GM12878 (cell line): ENCODE data around the gene LRRC3C. TPM values are rescaled to one million over a fixed set of nuclear protein-coding genes. Genes with fewer than 3 reads are reported as not detected.

Experiments
- ATAC-seq: fragments of 200-7000 bp; cut with Tn5 transposase; 3 replicates; pipeline ENCODE4 v1.9.1; 2020; ENCODE audit warnings: mild to moderate bottlenecking, moderate library complexity
- BruUV-seq: library from RNA; stranded (reverse); fragments of 400-500 nt; replicated peaks from 2 replicates; lab custom pipeline; 2021; lab: Mats Ljungman, UMichigan
- CTCF ChIA-PET: fragments of 300-600 bp; sonication (Branson Sonifier 250); formaldehyde crosslinking; extraction: SDS; loops from one replicate; lab custom pipeline; 2021; ENCODE audit warnings: inconsistent platforms; lab: Yijun Ruan, JAX
- POLR2A ChIA-PET: fragments of 350-600 bp; formaldehyde crosslinking; extraction: SDS; loops from one replicate; lab custom pipeline; 2021; ENCODE audit warnings: inconsistent platforms; lab: Charles Lee
- RAD21 ChIA-PET: fragments of 300-600 bp; sonication (Branson Sonifier 250); formaldehyde crosslinking; loops from one replicate; lab custom pipeline; 2023; ENCODE audit warnings: antibody characterized with exemption; ENCODE audit not compliant: unreplicated experiment; lab: Charles Lee
- SMC1A ChIA-PET: fragments of 300-600 bp; sonication (Branson Sonifier 250); formaldehyde crosslinking; loops from one replicate; lab custom pipeline; 2023; ENCODE audit not compliant: unreplicated experiment, uncharacterized antibody; lab: Charles Lee
- DNase-seq: peaks from one replicate; pipeline ENCODE4 v3.0.0-alpha.2; 2011; ENCODE audit warnings: low read depth, low spot score
- FAIRE-seq: peaks from 3 replicates; lab custom pipeline; 2011; peaks lifted over from hg19 to GRCh38; lab: Jason Lieb, UNC
- H2AFZ ChIP-seq: 2 replicates; pipeline ENCODE4 v1.6.0; 2011; ENCODE audit warnings: low read depth, low read length, control low read depth; ENCODE audit not compliant: control insufficient read depth
- H3K27ac ChIP-seq: 2 replicates; pipeline ENCODE4 v1.5.1; 2011; ENCODE audit warnings: control low read depth; ENCODE audit not compliant: control insufficient read depth, insufficient read depth
- H3K27me3 ChIP-seq, 2 experiments: replicated peaks in 1 of 2; 2 replicates each; pipeline versions ENCODE4 v1.6.0 to v1.6.1; 2011; ENCODE audit warnings: low read length in 1 of 2; ENCODE audit not compliant: control insufficient read depth in 2 of 2, insufficient read depth in 2 of 2
- H3K36me3 ChIP-seq, 2 experiments: 2 replicates each; pipeline ENCODE4 v1.5.1; 2011; ENCODE audit warnings: low read length in 1 of 2; ENCODE audit not compliant: control insufficient read depth in 2 of 2, insufficient read depth in 2 of 2
- H3K4me1 ChIP-seq: 2 replicates; pipeline ENCODE4 v1.6.1; 2011; ENCODE audit warnings: mild to moderate bottlenecking, low read length, moderate library complexity, mixed read lengths; ENCODE audit not compliant: control insufficient read depth, insufficient read depth
- H3K4me2 ChIP-seq: 2 replicates; pipeline ENCODE4 v1.6.0; 2011; ENCODE audit warnings: control low read depth; ENCODE audit not compliant: control insufficient read depth, insufficient read depth
- H3K4me3 ChIP-seq: fragments of 200-600 bp; sonication (generic); 2 replicates; pipeline ENCODE4 v1.5.1; 2016
- H3K79me2 ChIP-seq: 2 replicates; pipeline ENCODE4 v1.6.0; 2011; ENCODE audit warnings: low read length; ENCODE audit not compliant: control insufficient read depth, insufficient read depth
- H3K9ac ChIP-seq: 2 replicates; pipeline ENCODE4 v1.8.0; 2011; ENCODE audit warnings: low read length, control low read depth, mixed read lengths; ENCODE audit not compliant: control insufficient read depth, insufficient read depth
- H3K9me3 ChIP-seq: replicated peaks from 3 replicates; pipeline ENCODE4 v1.5.1; 2011; ENCODE audit warnings: mild to moderate bottlenecking, low read length; ENCODE audit not compliant: control insufficient read depth, insufficient read depth
- H4K20me1 ChIP-seq: 2 replicates; pipeline ENCODE4 v1.6.0; 2011; ENCODE audit not compliant: control insufficient read depth, insufficient read depth
- CBX3 ChIP-seq: fragments of 200-600 bp; sonication (generic); IDR thresholded peaks from 2 replicates; pipeline ENCODE4 v1.6.1; 2016; ENCODE audit warnings: low read depth, borderline replicate concordance
- GABPA ChIP-seq: IDR thresholded peaks from 2 replicates; pipeline ENCODE4 v1.6.1; 2014; ENCODE audit warnings: antibody characterized with exemption, low read depth, mild to moderate bottlenecking, inconsistent platforms
- NR2F1 ChIP-seq: fragments of 450-650 bp; conservative IDR thresholded peaks from 2 replicates; pipeline ENCODE4 v1.6.1; 2017; ENCODE audit warnings: mild to moderate bottlenecking
- SMC3 ChIP-seq: IDR thresholded peaks from 2 replicates; pipeline ENCODE4 v1.6.1; 2011; ENCODE audit warnings: low read length, improper control_type of control experiment, borderline replicate concordance
- SPI1 ChIP-seq: IDR thresholded peaks from 2 replicates; pipeline ENCODE4 v1.6.1; 2011; ENCODE audit warnings: low read depth, mild to moderate bottlenecking, low read length, moderate library complexity, borderline replicate concordance; ENCODE audit not compliant: insufficient read depth
- SUZ12 ChIP-seq: fragments of 200-600 bp; sonication (generic); IDR thresholded peaks from one replicate; pipeline ENCODE4 v1.6.1; 2018; ENCODE audit warnings: antibody characterized with exemption, mild to moderate bottlenecking; ENCODE audit not compliant: unreplicated experiment
- WGBS: methylation state at CpG from one replicate; pipeline ENCODE4 v1.1.6; 2016; ENCODE audit warnings: low lambda C conversion rate; ENCODE audit not compliant: insufficient replicate concordance, insufficient coverage; ENCODE audit errors: missing lambda C conversion rate; 5-methylcytosine and 5-hydroxymethylcytosine counted together
- in situ Hi-C: fragments of 300-500 bp; cut with MboI; formaldehyde crosslinking; loops from 9 replicates; pipeline ENCODE4 v1.14.3; 2018; ENCODE audit warnings: mixed read lengths
- intact Hi-C: fragments of 100-400 bp; cut with micrococcal nuclease; formaldehyde crosslinking; loops from one replicate; pipeline ENCODE4 v1.14.2; 2022; ENCODE audit not compliant: unreplicated experiment
- polyA plus RNA-seq, 11 experiments: library from polyadenylated mRNA; depleted of rRNA in 4 of 11; unstranded in 6 of 11; stranded (reverse) in 5 of 11; fragments of >200 nt; fragmentation: Nextera tagmentation in 4 of 11; fragmentation: Illumina TruSeq in 1 of 11; extraction: Ambion mirVana in 4 of 11; extraction: Trizol in 1 of 11; gene quantifications; 1 replicate in 1 of 11; 2 replicates in 10 of 11; pipeline versions ENCODE4 v1.2.1 to v1.2.3, GENCODE V29; 2011 to 2016; ENCODE audit warnings: inconsistent platforms in 2 of 11, missing spikeins in 2 of 11, low read depth in 1 of 11
- total RNA-seq, 4 experiments: library from RNA; depleted of rRNA in 3 of 4; stranded (reverse); fragments of >200 nt in 3 of 4; fragmentation: Illumina TruSeq in 1 of 4; extraction: Trizol in 1 of 4; gene quantifications; 2 replicates each; pipeline versions ENCODE4 v1.2.1 to v1.2.3, GENCODE V29; 2013 to 2021

The LRRC3C gene
- total and polyA plus RNA-seq, 10 of the 15 experiments (the other 5 are each of a cell fraction or from before 2014, with no cell fraction given): not detected

DNA sequence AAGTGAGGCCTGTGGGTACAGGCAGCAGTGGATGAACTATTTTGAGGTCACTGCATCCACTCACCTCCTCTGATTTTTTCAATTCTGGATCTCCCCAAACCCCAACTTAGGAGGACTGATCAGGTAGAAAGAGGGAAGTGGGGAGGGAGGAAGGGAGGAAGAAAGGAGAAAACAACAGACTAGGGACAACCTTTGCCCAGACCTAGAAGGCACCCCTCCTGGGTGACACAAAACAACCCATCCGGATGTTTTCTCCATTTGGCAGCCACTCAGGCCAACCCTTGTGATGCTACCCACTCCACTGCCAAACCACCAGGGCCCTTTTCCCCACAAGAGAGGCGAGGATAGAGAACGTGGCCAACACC is 2.9 kb upstream of the LRRC3C start:
- BruUV-seq: no TSS peak
- CTCF ChIA-PET: interaction anchor here (1.0 to 1.5 kb wide), 3 partner anchors 9 to 55 kb away, joined by 3 to 4 read pairs (median 4); no protein-coding TSS in a partner anchor
- H3K79me2 ChIP-seq: peaks cover 58% of the 10 kb centered on the region

DNA sequence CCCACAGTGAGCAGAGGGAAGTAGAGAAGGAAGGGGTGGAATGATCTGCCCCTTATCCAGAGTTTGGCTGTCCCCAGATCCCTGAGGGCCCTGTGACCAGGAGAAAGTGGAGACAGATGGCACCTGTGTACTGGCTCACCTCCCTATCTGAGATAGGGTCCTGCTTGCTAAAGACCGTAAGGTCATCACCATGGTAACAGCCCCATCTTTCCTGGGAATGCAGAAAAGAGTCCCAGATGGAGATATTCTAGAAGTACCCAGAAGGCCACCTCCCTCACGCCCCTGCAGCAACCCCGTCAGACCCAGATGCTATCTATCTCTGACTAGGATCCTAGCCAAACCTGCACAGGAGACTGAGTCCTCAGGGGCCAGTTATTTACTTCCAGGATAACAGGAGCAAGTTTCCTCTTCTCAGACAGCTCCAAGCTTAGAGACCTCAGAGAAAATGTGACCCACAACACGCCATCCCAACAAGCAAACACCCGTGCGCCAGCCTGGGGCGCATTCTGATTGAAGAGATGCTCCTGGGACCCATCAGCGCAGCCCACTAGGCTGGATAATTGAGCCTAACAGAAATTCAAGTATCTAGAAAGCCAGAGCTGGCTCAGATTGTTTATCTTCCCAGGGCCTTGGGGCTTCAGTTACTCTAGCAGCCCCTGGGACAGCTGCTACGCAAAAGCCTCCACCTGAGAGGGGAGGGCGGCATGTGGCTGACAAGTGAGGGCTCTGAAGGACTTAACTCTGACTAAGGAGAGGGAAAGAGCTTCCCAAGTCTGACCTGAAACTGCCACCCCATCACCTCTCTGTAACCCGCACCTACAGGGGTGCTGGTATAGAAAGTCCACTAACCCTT is 2.0 kb upstream of the LRRC3C start:
- H3K4me2 ChIP-seq: peak overlapping the region; percentile 89
- no peak for ATAC-seq
- ChIA-PET CTCF (interaction anchor here (1.0 to 2.2 kb wide), 8 partner anchors 10 to 60 kb away, joined by 3 to 12 read pairs (median 4); partner anchors contain the start of gene PSMD3), POLR2A (interaction anchor here (0.6 to 6.4 kb wide), 8 partner anchors 10 to 170 kb away, joined by 3 to 64 read pairs (median 4); no protein-coding TSS in a partner anchor), SMC1A (interaction anchor here (1.1 to 5.7 kb wide), 3 partner anchors 10 to 21 kb away, joined by 3 to 46 read pairs (median 12); no protein-coding TSS in a partner anchor), RAD21 (interaction anchor here (0.9 to 4.2 kb wide), 6 partner anchors 10 to 170 kb away, joined by 4 to 35 read pairs (median 7); partner anchors contain the start of gene PSMD3)
- no peak overlapping the region for H2AFZ ChIP-seq
- TF ChIP-seq NR2F1: peak; percentile 10; the same call in 1 of the 2 replicates
- TF ChIP-seq CBX3: no peak
- 92% methylated on average over 11 of the region's 11 CpGs for WGBS
- peak overlapping the region; percentile 82 for H3K27ac ChIP-seq
- H3K4me3 ChIP-seq: peak overlapping the region; percentile 87
- peaks cover 58% of the 10 kb centered on the region for H3K79me2 ChIP-seq
- peak overlapping the region; percentile 83 for H3K9ac ChIP-seq
- DNase-seq: no peak
- H3K36me3 ChIP-seq: peaks cover 8 to 13% of the 10 kb centered on the region in 2 experiments; a peak in 3 of 4 replicates
- H3K9me3 ChIP-seq: no peaks in the 10 kb centered on the region
- peaks cover 40% of the 10 kb centered on the region for H3K4me1 ChIP-seq
- intact Hi-C loops (loop anchor here (2.0 to 5.0 kb wide), 3 partner anchors 33 to 168 kb away; partner anchors contain the start of gene PSMD3), in situ Hi-C loops (no loop called here)
- no peaks in the 10 kb centered on the region for H4K20me1 ChIP-seq
- no TSS peak for BruUV-seq
- no peak for FAIRE-seq
- no peaks in the 10 kb centered on the region for H3K27me3 ChIP-seq

More for the DNA sequence above, 2.9 kb upstream of the LRRC3C start:
- WGBS: 35% methylated on average over 3 of the region's 3 CpGs
- peak overlapping the region; percentile 87 for H3K4me3 ChIP-seq
- intact Hi-C loops: loop anchor here (5.0 kb wide), 2 partner anchors 58 to 167 kb away; partner anchors contain the start of gene PSMD3
- in situ Hi-C loops: no loop called here
- peaks cover 46% of the 10 kb centered on the region for H3K4me1 ChIP-seq
- H3K9ac ChIP-seq: peak overlapping the region; percentile 83
- H3K4me2 ChIP-seq: peak overlapping the region; percentile 89
- H4K20me1 ChIP-seq: no peaks in the 10 kb centered on the region
- no peaks in the 10 kb centered on the region for H3K27me3 ChIP-seq
- DNase-seq: no peak
- H2AFZ ChIP-seq: no peak overlapping the region
- ChIA-PET SMC1A (interaction anchor here (1.1 to 1.3 kb wide), 2 partner anchors 15 to 20 kb away, joined by 3 to 4 read pairs; no protein-coding TSS in a partner anchor), POLR2A (interaction anchor here (1.5 to 6.4 kb wide), 2 partner anchors 9 to 14 kb away, joined by 8 to 64 read pairs; no protein-coding TSS in a partner anchor), RAD21 (interaction anchor here (1.3 to 4.2 kb wide), 3 partner anchors 9 to 55 kb away, joined by 4 to 35 read pairs (median 8); partner anchors contain the start of gene PSMD3)
- peaks cover 10 to 13% of the 10 kb centered on the region in 2 experiments; a peak in 3 of 4 replicates for H3K36me3 ChIP-seq
- TF ChIP-seq GABPA (no peak), SPI1 (peak; percentile 43; the same call in 1 of the 2 replicates), SMC3 (no peak), SUZ12 (no peak)
- H3K27ac ChIP-seq: peak overlapping the region; percentile 10
- FAIRE-seq: no peak
- ATAC-seq: no peak
- H3K9me3 ChIP-seq: no peaks in the 10 kb centered on the region
